ENCODE data around the gene ASCL2.
A peak's percentile ranks its signal among the peaks of the same experiment; 100 is the strongest.

ASCL2 gene

GRCh38 chr11:2314136-2314524, 43.7 kb upstream of the ASCL2 start:
- Histone ChIP-seq H3K4me1 (ENCODE audit: control insufficient read depth, insufficient read depth, low read length, unreplicated experiment) (peaks cover 23% of the 10 kb centered on the region), H3K27me3 (ENCODE audit: insufficient read depth, low read length) (no peaks in the 10 kb centered on the region), H2AFZ (ENCODE audit: low read length, unreplicated experiment) (no peak overlapping the region), H3K4me3 (ENCODE audit: low read depth, low read length) (no peak overlapping the region), H3K79me2 (ENCODE audit: control insufficient read depth, insufficient read depth, low read length, unreplicated experiment) (no peaks in the 10 kb centered on the region), H3K36me3 (ENCODE audit: insufficient read depth, low read length) (no peaks in the 10 kb centered on the region), H3K27ac (ENCODE audit: low read depth, low read length) (no peak overlapping the region)

GRCh38 chr11:2313051-2313951, 42.9 kb upstream of the ASCL2 start:
- no peaks in the 10 kb centered on the region for H3K79me2 ChIP-seq (ENCODE audit: control insufficient read depth, insufficient read depth, low read length, unreplicated experiment)
- H3K27me3 ChIP-seq (ENCODE audit: insufficient read depth, low read length) = no peaks in the 10 kb centered on the region
- no peak overlapping the region for H3K4me3 ChIP-seq (ENCODE audit: low read depth, low read length)
- H2AFZ ChIP-seq (ENCODE audit: low read length, unreplicated experiment) = no peak overlapping the region
- H3K4me1 ChIP-seq (ENCODE audit: control insufficient read depth, insufficient read depth, low read length, unreplicated experiment) = peaks cover 23% of the 10 kb centered on the region
- H3K27ac ChIP-seq (ENCODE audit: low read depth, low read length) = no peak overlapping the region
- H3K36me3 ChIP-seq (ENCODE audit: insufficient read depth, low read length) = no peaks in the 10 kb centered on the region

- no peaks in the 10 kb centered on the region for H3K27me3 ChIP-seq (ENCODE audit: insufficient read depth, low read length)
- no peak overlapping the region for H2AFZ ChIP-seq (ENCODE audit: low read length, unreplicated experiment)
- peaks cover 23% of the 10 kb centered on the region for H3K4me1 ChIP-seq (ENCODE audit: control insufficient read depth, insufficient read depth, low read length, unreplicated experiment)
- H3K79me2 ChIP-seq (ENCODE audit: control insufficient read depth, insufficient read depth, low read length, unreplicated experiment) = no peaks in the 10 kb centered on the region
- 0 out of 2 replicates have a peak overlapping the region, but pooled peaks have one; percentile 28 for H3K27ac ChIP-seq (ENCODE audit: low read depth, low read length)
- H3K36me3 ChIP-seq (ENCODE audit: insufficient read depth, low read length) = no peaks in the 10 kb centered on the region
- no peak overlapping the region for H3K4me3 ChIP-seq (ENCODE audit: low read depth, low read length)
Observed at GRCh38 chr11:2312232-2313042, 42.0 kb upstream of the ASCL2 start.

GRCh38 chr11:2311353-2312133, 41.2 kb upstream of the ASCL2 start:
- H2AFZ ChIP-seq (ENCODE audit: low read length, unreplicated experiment) = no peak overlapping the region
- no peaks in the 10 kb centered on the region for H3K36me3 ChIP-seq (ENCODE audit: insufficient read depth, low read length)
- no peaks in the 10 kb centered on the region for H3K79me2 ChIP-seq (ENCODE audit: control insufficient read depth, insufficient read depth, low read length, unreplicated experiment)
- H3K27me3 ChIP-seq (ENCODE audit: insufficient read depth, low read length) = no peaks in the 10 kb centered on the region
- no peak overlapping the region for H3K4me3 ChIP-seq (ENCODE audit: low read depth, low read length)
- peaks cover 24% of the 10 kb centered on the region for H3K4me1 ChIP-seq (ENCODE audit: control insufficient read depth, insufficient read depth, low read length, unreplicated experiment)
- no peak overlapping the region for H3K27ac ChIP-seq (ENCODE audit: low read depth, low read length)

- H2AFZ ChIP-seq (ENCODE audit: low read length, unreplicated experiment) = no peak overlapping the region
- H3K36me3 ChIP-seq (ENCODE audit: insufficient read depth, low read length) = no peaks in the 10 kb centered on the region
- H3K4me1 ChIP-seq (ENCODE audit: control insufficient read depth, insufficient read depth, low read length, unreplicated experiment) = peaks cover 31% of the 10 kb centered on the region
- no peaks in the 10 kb centered on the region for H3K27me3 ChIP-seq (ENCODE audit: insufficient read depth, low read length)
- no peaks in the 10 kb centered on the region for H3K79me2 ChIP-seq (ENCODE audit: control insufficient read depth, insufficient read depth, low read length, unreplicated experiment)
- H3K27ac ChIP-seq (ENCODE audit: low read depth, low read length) = no peak overlapping the region
- no peak overlapping the region for H3K4me3 ChIP-seq (ENCODE audit: low read depth, low read length)
Observed at GRCh38 chr11:2310786-2311352, 40.5 kb upstream of the ASCL2 start.

- Histone ChIP-seq H2AFZ (ENCODE audit: low read length, unreplicated experiment) (no peak overlapping the region), H3K27ac (ENCODE audit: low read depth, low read length) (no peak overlapping the region), H3K79me2 (ENCODE audit: control insufficient read depth, insufficient read depth, low read length, unreplicated experiment) (no peaks in the 10 kb centered on the region), H3K27me3 (ENCODE audit: insufficient read depth, low read length) (no peaks in the 10 kb centered on the region), H3K4me3 (ENCODE audit: low read depth, low read length) (no peak overlapping the region), H3K36me3 (ENCODE audit: insufficient read depth, low read length) (no peaks in the 10 kb centered on the region), H3K4me1 (ENCODE audit: control insufficient read depth, insufficient read depth, low read length, unreplicated experiment) (peaks cover 35% of the 10 kb centered on the region)
Observed at GRCh38 chr11:2310073-2310785, 39.8 kb upstream of the ASCL2 start.

GRCh38 chr11:2309251-2310072, 39.1 kb upstream of the ASCL2 start:
- Histone ChIP-seq H3K27ac (ENCODE audit: low read depth, low read length) (no peak overlapping the region), H3K79me2 (ENCODE audit: control insufficient read depth, insufficient read depth, low read length, unreplicated experiment) (no peaks in the 10 kb centered on the region), H3K36me3 (ENCODE audit: insufficient read depth, low read length) (no peaks in the 10 kb centered on the region), H3K27me3 (ENCODE audit: insufficient read depth, low read length) (no peaks in the 10 kb centered on the region), H2AFZ (ENCODE audit: low read length, unreplicated experiment) (no peak overlapping the region), H3K4me1 (ENCODE audit: control insufficient read depth, insufficient read depth, low read length, unreplicated experiment) (peaks cover 28% of the 10 kb centered on the region), H3K4me3 (ENCODE audit: low read depth, low read length) (no peak overlapping the region)

- Histone ChIP-seq H3K36me3 (ENCODE audit: insufficient read depth, low read length) (no peaks in the 10 kb centered on the region), H3K4me1 (ENCODE audit: control insufficient read depth, insufficient read depth, low read length, unreplicated experiment) (peaks cover 26% of the 10 kb centered on the region), H3K27ac (ENCODE audit: low read depth, low read length) (no peak overlapping the region), H2AFZ (ENCODE audit: low read length, unreplicated experiment) (no peak overlapping the region), H3K79me2 (ENCODE audit: control insufficient read depth, insufficient read depth, low read length, unreplicated experiment) (no peaks in the 10 kb centered on the region), H3K4me3 (ENCODE audit: low read depth, low read length) (no peak overlapping the region), H3K27me3 (ENCODE audit: insufficient read depth, low read length) (no peaks in the 10 kb centered on the region)
Observed at GRCh38 chr11:2308713-2309112, 38.3 kb upstream of the ASCL2 start.

GRCh38 chr11:2307501-2308331, 37.3 kb upstream of the ASCL2 start:
- Histone ChIP-seq H3K4me1 (ENCODE audit: control insufficient read depth, insufficient read depth, low read length, unreplicated experiment) (peaks cover 24% of the 10 kb centered on the region), H3K4me3 (ENCODE audit: low read depth, low read length) (no peak overlapping the region), H3K27me3 (ENCODE audit: insufficient read depth, low read length) (no peaks in the 10 kb centered on the region), H3K27ac (ENCODE audit: low read depth, low read length) (no peak overlapping the region), H3K79me2 (ENCODE audit: control insufficient read depth, insufficient read depth, low read length, unreplicated experiment) (no peaks in the 10 kb centered on the region), H2AFZ (ENCODE audit: low read length, unreplicated experiment) (no peak overlapping the region), H3K36me3 (ENCODE audit: insufficient read depth, low read length) (no peaks in the 10 kb centered on the region)

Data from ACC112 (cell line).